Measurements from ENCODE around the gene SGK2.
"Not testable (repeated sequence)": the region's sequence is repeated elsewhere in the genome, so short reads cannot be mapped to it uniquely, and the experiment has no call there.

The SGK2 gene

DNA sequence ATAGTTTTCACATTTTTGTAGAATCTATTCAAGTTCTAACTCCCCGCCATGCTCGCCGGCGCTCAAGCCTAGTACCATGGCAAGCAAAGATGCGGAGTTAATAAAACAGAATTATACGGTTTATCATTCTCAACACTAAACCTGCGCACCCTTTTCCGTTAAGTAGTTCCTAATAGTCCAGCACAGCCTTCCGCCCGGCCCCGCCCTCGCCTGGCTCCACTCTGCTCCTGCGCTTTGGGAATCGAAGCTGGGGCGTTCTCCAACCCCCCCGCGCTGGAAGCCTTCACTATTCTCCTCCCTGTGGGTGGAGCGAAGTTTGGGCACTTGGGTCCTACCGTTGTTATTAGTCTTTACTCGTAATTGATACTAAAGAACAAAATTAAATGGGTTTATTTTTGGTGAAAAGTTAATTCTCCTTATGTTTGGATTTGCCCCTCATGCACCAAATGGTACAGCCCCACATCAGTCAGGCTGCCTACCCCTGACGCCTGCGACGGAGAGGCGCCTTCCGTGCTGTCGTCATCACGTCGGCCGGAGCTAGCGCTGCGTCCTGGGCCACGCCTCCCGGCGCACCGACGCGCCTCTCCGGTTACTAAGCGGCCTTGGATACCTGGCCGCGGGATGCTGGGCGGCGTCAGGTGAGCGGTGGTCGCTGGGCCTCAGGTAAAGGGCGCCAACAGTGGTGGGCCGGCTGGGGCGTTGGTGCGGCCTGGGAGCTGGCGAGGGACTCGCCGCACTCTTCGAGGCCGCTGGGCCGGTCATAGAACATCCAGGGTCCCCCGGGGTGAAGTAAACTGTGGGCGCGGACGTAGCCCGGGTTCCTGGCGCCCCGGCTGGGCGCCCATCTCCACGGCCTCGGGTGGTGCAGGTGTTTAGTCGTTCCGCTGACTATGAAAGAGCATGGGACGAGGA lies 31.8 kb downstream of the SGK2 start, which contains the start of gene IFT52:
Gene IFT52, plus strand, starts transcription at position 546 of the 912 bp plus-strand sequence. CDS start 3,762 bp downstream, outside the sequence.
- FAIRE-seq, result peak; percentile 97
- DNase-seq (ENCODE audit: insufficient read length, low spot score), result peak; percentile 92

DNA sequence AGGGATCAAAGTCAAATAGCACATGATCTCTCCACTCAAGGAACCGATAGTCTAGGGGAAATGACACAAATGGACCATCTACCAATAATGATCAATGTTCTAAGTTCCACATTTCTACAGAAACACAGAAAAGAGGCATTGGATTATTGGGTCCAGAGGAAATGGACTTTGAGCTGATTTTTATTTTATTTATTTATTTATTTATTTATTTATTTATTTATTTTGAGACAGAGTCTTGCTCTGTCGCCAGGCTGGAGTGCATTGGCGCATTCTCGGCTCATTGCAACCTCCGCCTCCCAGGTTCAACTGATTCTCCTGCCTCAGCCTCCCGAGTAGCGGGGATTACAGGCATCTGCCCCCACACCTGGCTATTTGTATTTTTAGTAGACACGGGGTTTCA lies 43.1 kb downstream of the SGK2 start:
- FAIRE-seq; DNase-seq (ENCODE audit: insufficient read length, low spot score): not testable (repeated sequence)

DNA sequence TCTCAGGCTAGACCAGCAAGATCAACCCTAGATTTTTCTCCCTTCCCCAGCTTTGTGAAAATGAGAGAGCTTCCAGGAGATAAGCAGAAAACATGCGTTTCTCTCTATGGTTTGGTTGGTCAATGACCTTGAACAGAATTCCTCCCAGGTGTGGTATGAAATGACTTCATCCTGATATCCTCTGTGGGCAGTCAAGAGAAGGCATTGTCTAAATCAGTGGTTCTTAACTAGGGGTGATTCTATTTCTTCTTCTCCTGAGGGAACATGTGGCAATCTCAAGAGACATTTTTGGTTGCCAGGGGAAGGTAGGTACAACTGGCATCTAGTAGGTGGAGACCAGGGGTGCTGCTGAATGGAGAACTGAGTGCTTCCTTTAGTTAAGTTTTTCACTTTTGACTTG lies 44.3 kb downstream of the SGK2 start:
- no peak for DNase-seq (ENCODE audit: insufficient read length, low spot score)
- FAIRE-seq, result no peak

DNA sequence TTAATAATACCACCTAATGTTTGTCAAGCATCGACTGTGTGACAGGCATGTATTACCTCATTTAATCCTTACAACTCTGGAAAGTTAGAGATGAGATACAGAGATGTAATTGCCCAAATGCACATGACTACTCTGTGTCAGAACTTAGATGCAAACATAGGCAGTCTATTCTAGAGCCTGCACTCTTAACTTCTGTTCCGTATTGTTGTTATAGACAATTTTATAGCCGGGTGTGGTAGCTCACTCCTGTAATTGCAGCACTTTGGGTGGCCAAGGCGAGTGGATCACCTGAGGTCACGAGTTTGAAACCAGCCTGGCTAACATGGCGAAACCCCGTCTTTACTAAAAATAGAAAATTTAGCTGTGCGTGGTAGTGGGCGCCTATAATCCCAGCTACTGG lies 46.9 kb downstream of the SGK2 start:
- DNase-seq (ENCODE audit: insufficient read length, low spot score) (no peak), FAIRE-seq (no peak)

DNA sequence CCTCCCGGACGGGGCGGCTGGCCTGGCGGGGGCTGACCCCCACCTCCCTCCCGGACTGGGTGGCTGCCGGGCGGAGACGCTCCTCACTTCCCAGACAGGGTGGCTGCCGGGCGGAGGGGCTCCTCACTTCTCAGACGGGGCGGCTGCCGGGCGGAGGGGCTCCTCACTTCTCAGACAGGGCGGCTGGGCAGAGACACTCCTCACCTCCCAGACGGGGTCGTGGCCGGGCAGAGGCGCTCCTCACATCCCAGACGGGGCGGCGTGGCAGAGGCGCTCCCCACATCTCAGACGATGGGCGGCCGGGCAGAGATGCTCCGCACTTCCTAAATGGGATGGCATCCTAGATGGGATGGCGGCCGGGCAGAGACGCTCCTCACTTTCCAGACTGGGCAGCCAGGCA lies 48.5 kb downstream of the SGK2 start:
- DNase-seq (ENCODE audit: insufficient read length, low spot score), result not testable (repeated sequence)

DNA sequence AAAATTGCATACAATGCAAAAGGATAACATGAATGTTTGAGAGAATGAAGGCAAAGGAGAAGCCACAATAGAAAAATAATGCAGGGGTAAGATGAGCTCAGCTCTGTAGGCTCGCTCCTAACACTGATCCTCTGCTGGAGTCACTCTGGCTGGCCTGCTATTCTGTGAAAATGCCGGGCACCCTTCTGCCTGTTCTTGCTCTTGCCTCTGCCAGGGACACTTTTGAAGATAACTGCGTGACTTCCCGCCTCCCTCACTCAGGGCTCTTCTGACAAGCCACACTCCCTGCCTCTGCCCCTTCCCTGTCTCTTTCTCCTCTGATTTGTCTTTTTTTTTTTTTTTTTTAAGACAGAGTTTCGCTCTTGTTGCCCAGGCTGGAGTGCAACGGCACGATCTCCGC lies 72.8 kb downstream of the SGK2 start:
- no peak for DNase-seq (ENCODE audit: insufficient read length, low spot score)
- FAIRE-seq, result no peak

More for the DNA sequence above, 48.5 kb downstream of the SGK2 start:
- FAIRE-seq, result not testable (repeated sequence)
